Gastroesophageal sphincter (tissue), 3 donors: ENCODE data around the gene RHBDF1.

Source experiments
- CTCF ChIP-seq, 4 experiments: fragments of 200-600 bp in 2 of 4; fragments of 450-650 bp in 2 of 4; sonication (generic) in 1 of 4; IDR thresholded peaks; one replicate each; pipeline ENCODE4 v1.5.1; 2017 to 2019; ENCODE audit warnings: antibody characterized with exemption in 4 of 4, mild to moderate bottlenecking in 2 of 4, moderate library complexity in 2 of 4
- POLR2A ChIP-seq, 2 donors: fragments of 450-650 bp; IDR thresholded peaks; one replicate each; pipeline ENCODE4 v1.6.1; 2017; ENCODE audit warnings: antibody characterized with exemption in 2 of 2, mild to moderate bottlenecking in 2 of 2, moderate library complexity in 1 of 2
- POLR2AphosphoS5 ChIP-seq: sonication (generic); formaldehyde crosslinking; IDR thresholded peaks from one replicate; pipeline ENCODE4 v1.6.1; 2017; ENCODE audit warnings: antibody characterized with exemption

GRCh38 chr16:34648-34987, 37.8 kb downstream of the RHBDF1 start:
- TF ChIP-seq POLR2A (IDR thresholded peaks at IDR 0.05) (no peak), CTCF (IDR thresholded peaks at IDR 0.05) (no peak), POLR2AphosphoS5 (no peak)
